ENCODE results near the gene RNPEPL1. TPM values are rescaled to one million over a fixed set of nuclear protein-coding genes. Genes with fewer than 3 reads are reported as not detected.

RNPEPL1 gene
- total RNA-seq, 4 donors from 2014 or later = 31.9 to 124 (median 99.6) TPM

DNA sequence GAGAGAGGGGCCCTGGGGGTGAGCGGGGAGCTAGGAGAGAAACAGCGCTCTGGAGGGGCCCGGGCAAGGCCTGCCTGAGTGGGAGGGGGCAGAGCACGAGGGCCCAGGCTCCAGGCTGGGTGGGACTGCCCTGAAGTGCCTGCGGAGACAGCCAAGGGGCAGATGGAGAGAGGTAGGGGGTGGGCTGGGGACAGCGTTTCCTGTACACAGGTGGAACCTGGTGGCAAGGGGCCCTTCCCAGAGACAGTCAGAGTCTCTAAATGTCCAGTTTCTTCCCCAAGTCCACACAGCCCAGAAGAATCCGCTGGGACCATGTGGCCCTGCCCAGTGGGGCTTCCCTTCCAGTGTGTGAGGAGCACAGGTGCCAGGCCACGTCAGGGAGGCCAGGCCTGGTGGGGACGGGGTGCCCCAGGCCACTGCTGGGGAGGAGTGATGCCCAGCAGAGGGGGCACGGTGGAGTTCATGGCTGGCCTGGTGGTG is 55.3 kb downstream of the RNPEPL1 start:
- H3K9me3 ChIP-seq = no peaks in the 10 kb centered on the region
- H3K36me3 ChIP-seq = no peaks in the 10 kb centered on the region
- H3K4me1 ChIP-seq = no peaks in the 10 kb centered on the region
- no peak for DNase-seq
- in situ Hi-C loops (cut with MboI; ENCODE audit: low sequenced_read_pairs in 4 of 4) (no loop called here), intact Hi-C loops (cut with DNase I; ENCODE audit: low total_unique reads) (no loop called here)
- no peaks in the 10 kb centered on the region for H3K27me3 ChIP-seq
- H3K4me3 ChIP-seq = no peak overlapping the region
- TF ChIP-seq CTCF (IDR thresholded peaks at IDR 0.05 in 4 of 5, conservative IDR thresholded peaks at IDR 0.05 in 1 of 5) (no peak), POLR2A (IDR thresholded peaks at IDR 0.05) (no peak)
- H3K27ac ChIP-seq = no peak overlapping the region
- ATAC-seq = no peak

DNA sequence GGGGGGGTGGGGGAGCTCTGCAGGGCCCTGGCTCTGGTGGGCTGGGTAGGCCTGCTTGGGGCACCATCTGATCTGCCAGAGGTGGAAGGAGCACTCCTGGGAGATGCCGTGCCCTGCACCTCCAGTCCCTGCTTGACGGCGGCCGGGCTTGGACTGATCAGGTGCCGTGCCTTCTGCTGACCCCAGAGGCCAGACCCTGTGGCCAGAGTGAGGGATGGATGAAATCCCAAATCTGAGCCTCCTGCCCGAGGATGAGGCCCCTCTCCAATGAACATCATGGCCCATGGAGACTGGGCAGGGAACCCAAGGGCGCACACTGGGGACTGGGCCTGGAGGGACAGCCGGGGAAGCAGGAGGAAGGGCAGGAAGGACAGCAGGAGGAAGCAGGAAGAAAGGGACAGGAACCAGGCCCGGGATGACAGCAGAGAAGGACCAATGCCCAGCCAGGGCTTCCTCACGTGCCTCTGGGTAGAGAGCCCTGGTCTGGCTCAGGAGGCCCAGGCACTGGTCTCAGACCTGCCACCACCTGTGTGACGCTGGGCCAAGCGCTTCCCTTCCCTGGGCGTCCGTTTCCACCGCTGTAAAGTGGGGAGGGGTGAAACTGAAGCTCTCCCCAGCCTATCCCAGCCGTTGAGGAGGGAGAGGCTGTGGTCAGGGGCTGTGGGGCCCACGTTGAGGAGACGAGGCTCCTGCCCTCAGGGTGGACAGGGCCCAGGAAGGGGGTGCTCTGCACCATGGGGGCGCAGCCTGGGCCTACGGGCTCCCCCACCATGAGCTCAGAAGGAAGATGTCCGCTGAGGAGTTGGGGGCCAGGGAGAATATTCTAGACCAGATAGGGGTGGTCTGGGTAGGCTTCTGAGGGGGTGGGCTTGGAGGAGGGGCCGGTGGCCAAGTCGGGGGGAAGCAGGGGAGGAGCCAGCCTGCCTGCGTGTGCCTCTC is 56.0 kb downstream of the RNPEPL1 start:
- no peak overlapping the region for H3K27ac ChIP-seq
- no peaks in the 10 kb centered on the region for H3K27me3 ChIP-seq
- intact Hi-C loops (cut with DNase I; ENCODE audit: low total_unique reads) (no loop called here), in situ Hi-C loops (cut with MboI; ENCODE audit: low sequenced_read_pairs in 4 of 4) (no loop called here)
- ATAC-seq (no peak), DNase-seq (no peak)
- TF ChIP-seq POLR2A (IDR thresholded peaks at IDR 0.05) (no peak), CTCF (IDR thresholded peaks at IDR 0.05 in 4 of 5, conservative IDR thresholded peaks at IDR 0.05 in 1 of 5) (no peak)
- no peaks in the 10 kb centered on the region for H3K9me3 ChIP-seq
- H3K4me3 ChIP-seq = no peak overlapping the region
- H3K36me3 ChIP-seq = no peaks in the 10 kb centered on the region
- H3K4me1 ChIP-seq = no peaks in the 10 kb centered on the region

DNA sequence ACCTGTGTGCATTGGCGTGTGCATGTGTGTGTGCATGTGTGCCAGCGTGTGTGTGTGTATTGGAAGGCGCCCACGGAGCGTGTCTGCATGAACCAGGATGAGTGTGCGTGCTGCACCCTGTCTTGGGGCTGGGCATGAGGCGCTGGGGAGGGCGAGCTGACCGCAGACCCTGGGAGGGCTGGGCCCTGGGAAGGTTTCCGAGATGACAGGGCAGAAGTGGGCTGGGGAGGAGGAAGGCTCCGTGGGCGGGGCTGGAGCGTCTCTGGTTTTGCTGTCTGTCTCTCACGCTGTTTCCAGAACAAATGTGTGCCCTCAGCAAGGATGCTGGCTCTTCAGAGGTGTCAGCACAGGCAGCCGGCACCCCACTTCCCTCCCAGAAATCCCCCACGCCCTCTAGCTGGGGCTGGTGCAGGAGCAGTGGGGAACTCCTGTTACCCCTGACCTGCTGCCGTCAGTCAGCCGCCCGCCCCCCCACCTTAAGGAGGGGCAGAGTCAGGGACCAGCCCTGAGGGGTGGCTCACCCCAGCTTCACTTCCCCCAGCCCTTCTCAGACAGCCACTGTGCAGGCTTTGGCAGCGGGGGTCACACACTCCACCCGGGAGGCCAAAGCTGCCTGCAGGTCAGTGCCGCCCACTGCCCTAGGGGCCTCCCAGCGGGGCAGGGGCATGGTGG is 56.8 kb downstream of the RNPEPL1 start, which contains the start of gene GPR35:
Gene GPR35, plus strand, starts transcription at position 531 of the 672 bp plus-strand sequence. CDS start 4,473 bp downstream, outside the sequence.
- DNase-seq (peak in 1 of 2 donors; percentile 5), ATAC-seq (no peak)
- Histone ChIP-seq H3K4me3 (no peak within 1 kb of the TSS), H3K27ac (no peak within 1 kb of the TSS), H3K9me3 (no peaks in the 10 kb centered on the region), H3K27me3 (no peaks in the 10 kb centered on the region), H3K36me3 (no peaks in the 10 kb centered on the region), H3K4me1 (no peaks in the 10 kb centered on the region)
- intact Hi-C loops (cut with DNase I; ENCODE audit: low total_unique reads) = no loop called here
- TF ChIP-seq POLR2A (IDR thresholded peaks at IDR 0.05) (no peak), CTCF (IDR thresholded peaks at IDR 0.05 in 4 of 5, conservative IDR thresholded peaks at IDR 0.05 in 1 of 5) (no peak)
- in situ Hi-C loops (cut with MboI; ENCODE audit: low sequenced_read_pairs in 4 of 4) = no loop called here

- TF ChIP-seq POLR2A (IDR thresholded peaks at IDR 0.05) (no peak), CTCF (IDR thresholded peaks at IDR 0.05 in 4 of 5, conservative IDR thresholded peaks at IDR 0.05 in 1 of 5) (no peak)
- no peak overlapping the region for H3K4me3 ChIP-seq
- H3K9me3 ChIP-seq = no peaks in the 10 kb centered on the region
- H3K36me3 ChIP-seq = no peaks in the 10 kb centered on the region
- in situ Hi-C loops (cut with MboI; ENCODE audit: low sequenced_read_pairs in 4 of 4) = no loop called here
- H3K4me1 ChIP-seq = no peaks in the 10 kb centered on the region
- no peaks in the 10 kb centered on the region for H3K27me3 ChIP-seq
- ATAC-seq (no peak), DNase-seq (peak in 1 of 2 donors; percentile 13)
- no peak overlapping the region for H3K27ac ChIP-seq
- intact Hi-C loops (cut with DNase I; ENCODE audit: low total_unique reads) = no loop called here
Observed at GRCh38 chr2:240626531-240627300, 58.4 kb downstream of the RNPEPL1 start.

Data from gastrocnemius medialis (tissue), 4 donors.